OCI-LY7 (cell line): ENCODE measurements around the gene MYEOV. TPM values are rescaled to one million over a fixed set of nuclear protein-coding genes. Genes with fewer than 3 reads are reported as not detected.

Experiments used
- BruUV-seq: library from RNA; stranded (reverse); fragments of 400-500 nt; replicated peaks from 2 replicates; lab custom pipeline; 2021; lab: Mats Ljungman, UMichigan
- CTCF ChIA-PET: fragments of 300-600 bp; sonication (Branson Sonifier 250); formaldehyde crosslinking; loops from one replicate; lab custom pipeline; 2022; ENCODE audit warnings: antibody characterized with exemption; ENCODE audit not compliant: unreplicated experiment; lab: Charles Lee
- POLR2A ChIA-PET: fragments of 300-600 bp; sonication (Branson Sonifier 250); formaldehyde crosslinking; loops from one replicate; lab custom pipeline; 2022; ENCODE audit warnings: antibody characterized with exemption; lab: Charles Lee
- DNase-seq: peaks from one replicate; pipeline ENCODE4 v3.0.0-alpha.2; 2015; ENCODE audit warnings: low spot score
- H2AFZ ChIP-seq: fragments of 200-600 bp; sonication (generic), shearing (Covaris generic); 2 replicates; pipeline ENCODE4 v1.6.1; 2014; ENCODE audit warnings: mild to moderate bottlenecking, antibody characterized with exemption, low read length, moderate library complexity
- H3K27ac ChIP-seq: fragments of 200-600 bp; sonication (generic); 2 replicates; pipeline ENCODE4 v1.5.1; 2014; ENCODE audit warnings: mixed run types, low read depth, mild to moderate bottlenecking, moderate library complexity, low read length, inconsistent platforms; ENCODE audit not compliant: poor library complexity, severe bottlenecking
- H3K36me3 ChIP-seq: fragments of 200-600 bp; sonication (generic); 2 replicates; pipeline ENCODE4 v1.6.1; 2014; ENCODE audit warnings: mild to moderate bottlenecking, antibody characterized with exemption, low read length, moderate library complexity, mixed read lengths; ENCODE audit not compliant: insufficient read depth
- H3K4me1 ChIP-seq: fragments of 200-600 bp; sonication (generic); 2 replicates; pipeline ENCODE4 v1.5.1; 2014; ENCODE audit warnings: mild to moderate bottlenecking, low read length; ENCODE audit not compliant: insufficient read depth, poor library complexity, severe bottlenecking
- H3K4me2 ChIP-seq: fragments of 200-600 bp; sonication (generic); 2 replicates; pipeline ENCODE4 v1.6.1; 2014; ENCODE audit warnings: mild to moderate bottlenecking, low read length
- H3K4me3 ChIP-seq: fragments of 200-600 bp; sonication (generic); 2 replicates; pipeline ENCODE4 v1.5.1; 2014; ENCODE audit warnings: mild to moderate bottlenecking, low read depth, low read length; ENCODE audit not compliant: poor library complexity, severe bottlenecking
- H3K79me2 ChIP-seq: fragments of 200-600 bp; sonication (generic); 2 replicates; pipeline ENCODE4 v1.6.1; 2016; ENCODE audit warnings: low read depth, mild to moderate bottlenecking, low read length, moderate library complexity, mixed read lengths; ENCODE audit not compliant: insufficient read depth
- H3K9me2 ChIP-seq: fragments of 200-600 bp; sonication (generic); 2 replicates; pipeline ENCODE4 v1.6.1; 2016; ENCODE audit warnings: mild to moderate bottlenecking, low read length, mixed read lengths; ENCODE audit not compliant: insufficient read depth
- H3K9me3 ChIP-seq: fragments of 200-600 bp; sonication (generic); 2 replicates; pipeline ENCODE4 v1.6.1; 2014; ENCODE audit warnings: mild to moderate bottlenecking, mixed run types, low read length, mixed read lengths
- H4K20me1 ChIP-seq: fragments of 200-600 bp; sonication (generic); 2 replicates; pipeline ENCODE4 v1.6.1; 2014; ENCODE audit warnings: mild to moderate bottlenecking, antibody characterized with exemption, low read length, moderate library complexity, mixed read lengths; ENCODE audit not compliant: insufficient read depth
- CTCF ChIP-seq: fragments of 200-600 bp; sonication (generic); conservative IDR thresholded peaks from 2 replicates; pipeline ENCODE4 v1.5.1; 2014; ENCODE audit warnings: mild to moderate bottlenecking, antibody characterized with exemption, low read length, moderate library complexity, mixed read lengths
- EZH2phosphoT487 ChIP-seq: fragments of 200-600 bp; sonication (generic); IDR thresholded peaks from 2 replicates; pipeline ENCODE4 v1.6.1; 2018; ENCODE audit warnings: low read depth, borderline replicate concordance, mild to moderate bottlenecking, mixed run types, antibody characterized with exemption, low read length, moderate library complexity, mixed read lengths
- intact Hi-C: fragments of 100-400 bp; cut with micrococcal nuclease; formaldehyde crosslinking; loops from one replicate; pipeline ENCODE4 v1.10.0; 2022; ENCODE audit not compliant: unreplicated experiment
- total RNA-seq, 2 experiments: library from RNA; depleted of rRNA in 1 of 2; stranded (reverse); fragments of >200 nt in 1 of 2; shearing (Covaris generic) in 1 of 2; gene quantifications; 2 replicates each; pipeline ENCODE4 v1.2.3, GENCODE V29; 2014 to 2022

The MYEOV gene
- total RNA-seq, 2 experiments from 2014 or later, result 3.2 to 7.7 TPM

GRCh38 chr11:69294571-69295078, 670 bp downstream of the MYEOV start:
- intact Hi-C loops, result loop anchor here (5.0 to 10.0 kb wide), 2 partner anchors 88 to 150 kb away; no protein-coding TSS in a partner anchor
- H2AFZ ChIP-seq, result no peak overlapping the region
- BruUV-seq, result no TSS peak
- DNase-seq, result no peak
- H3K4me2 ChIP-seq, result peak overlapping the region; percentile 88
- no peak for TF ChIP-seq EZH2phosphoT487
- TF ChIP-seq CTCF, result no peak
- H3K9me3 ChIP-seq, result no peaks in the 10 kb centered on the region
- H3K79me2 ChIP-seq, result no peaks in the 10 kb centered on the region; the same call in 1 of the 2 replicates
- ChIA-PET CTCF (interaction anchor here (1.1 kb wide), 1 partner anchor 193 kb away, joined by 4 read pairs; no protein-coding TSS in a partner anchor), POLR2A (interaction anchor here (0.9 to 1.1 kb wide), 2 partner anchors 17 to 53 kb away, joined by 3 to 4 read pairs; no protein-coding TSS in a partner anchor)
- H3K4me3 ChIP-seq, result peak overlapping the region; percentile 72
- H3K4me1 ChIP-seq, result peaks cover 63% of the 10 kb centered on the region
- H3K9me2 ChIP-seq, result no peaks in the 10 kb centered on the region
- H4K20me1 ChIP-seq, result no peaks in the 10 kb centered on the region
- H3K27ac ChIP-seq, result peak overlapping the region; percentile 84
- H3K36me3 ChIP-seq, result no peaks in the 10 kb centered on the region

GRCh38 chr11:69295079-69295994, 1.4 kb downstream of the MYEOV start:
- DNase-seq, result peak; percentile 41
- ChIA-PET POLR2A (interaction anchor here (1.1 kb wide), 1 partner anchor 17 kb away, joined by 4 read pairs; no protein-coding TSS in a partner anchor), CTCF (no interaction called here)
- TF ChIP-seq CTCF (peak; percentile 58), EZH2phosphoT487 (no peak)
- H2AFZ ChIP-seq, result peak overlapping the region; percentile 5; the same call in 1 of the 2 replicates
- no peaks in the 10 kb centered on the region for H3K9me2 ChIP-seq
- BruUV-seq, result no TSS peak
- no peaks in the 10 kb centered on the region; the same call in 1 of the 2 replicates for H3K79me2 ChIP-seq
- H3K4me3 ChIP-seq, result peak overlapping the region; percentile 72
- H4K20me1 ChIP-seq, result no peaks in the 10 kb centered on the region
- peaks cover 68% of the 10 kb centered on the region for H3K4me1 ChIP-seq
- no peaks in the 10 kb centered on the region for H3K36me3 ChIP-seq
- H3K4me2 ChIP-seq, result peak overlapping the region; percentile 88
- intact Hi-C loops, result loop anchor here (5.0 to 10.0 kb wide), 2 partner anchors 87 to 149 kb away; no protein-coding TSS in a partner anchor
- H3K27ac ChIP-seq, result peak overlapping the region; percentile 84
- H3K9me3 ChIP-seq, result no peaks in the 10 kb centered on the region
